NB4 (cell line): ENCODE data around the gene TMPRSS7.

Experiments used
- POLR2A ChIP-seq: IDR thresholded peaks from 2 replicates; pipeline ENCODE4 v1.6.1; 2011; ENCODE audit warnings: mild to moderate bottlenecking; ENCODE audit not compliant: insufficient read length; ENCODE audit errors: extremely low read depth
- TF ChIP-seq, protein P1 (sequence below): IDR thresholded peaks from one replicate; pipeline ENCODE4 v1.5.1; 2012; ENCODE audit warnings: low read depth, low read length
- TF ChIP-seq, protein P2 (sequence below): IDR thresholded peaks from 2 replicates; pipeline ENCODE4 v1.6.1; 2011; ENCODE audit warnings: low read depth, low read length

DNA sequence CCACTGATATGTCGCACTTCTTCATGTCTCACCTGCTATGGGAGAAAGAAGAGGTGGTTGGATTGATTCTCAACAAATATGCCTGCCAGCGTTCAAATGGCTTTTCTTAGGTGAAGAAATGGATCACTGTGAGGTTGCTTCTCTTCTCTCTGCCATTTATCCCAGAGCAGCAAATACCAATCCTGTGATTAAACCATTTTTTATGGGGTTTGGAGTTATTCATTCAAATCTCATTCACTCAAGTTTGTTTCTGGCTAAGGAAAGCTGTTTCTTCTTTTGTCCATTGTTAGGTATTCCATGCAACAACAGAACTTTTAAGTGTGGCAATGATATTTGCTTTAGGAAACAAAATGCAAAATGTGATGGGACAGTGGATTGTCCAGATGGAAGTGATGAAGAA lies 39.5 kb downstream of the TMPRSS7 start:
- TF ChIP-seq, protein P1, sequence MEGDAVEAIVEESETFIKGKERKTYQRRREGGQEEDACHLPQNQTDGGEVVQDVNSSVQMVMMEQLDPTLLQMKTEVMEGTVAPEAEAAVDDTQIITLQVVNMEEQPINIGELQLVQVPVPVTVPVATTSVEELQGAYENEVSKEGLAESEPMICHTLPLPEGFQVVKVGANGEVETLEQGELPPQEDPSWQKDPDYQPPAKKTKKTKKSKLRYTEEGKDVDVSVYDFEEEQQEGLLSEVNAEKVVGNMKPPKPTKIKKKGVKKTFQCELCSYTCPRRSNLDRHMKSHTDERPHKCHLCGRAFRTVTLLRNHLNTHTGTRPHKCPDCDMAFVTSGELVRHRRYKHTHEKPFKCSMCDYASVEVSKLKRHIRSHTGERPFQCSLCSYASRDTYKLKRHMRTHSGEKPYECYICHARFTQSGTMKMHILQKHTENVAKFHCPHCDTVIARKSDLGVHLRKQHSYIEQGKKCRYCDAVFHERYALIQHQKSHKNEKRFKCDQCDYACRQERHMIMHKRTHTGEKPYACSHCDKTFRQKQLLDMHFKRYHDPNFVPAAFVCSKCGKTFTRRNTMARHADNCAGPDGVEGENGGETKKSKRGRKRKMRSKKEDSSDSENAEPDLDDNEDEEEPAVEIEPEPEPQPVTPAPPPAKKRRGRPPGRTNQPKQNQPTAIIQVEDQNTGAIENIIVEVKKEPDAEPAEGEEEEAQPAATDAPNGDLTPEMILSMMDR, result no peak
- TF ChIP-seq POLR2A, result no peak
- TF ChIP-seq, protein P2, sequence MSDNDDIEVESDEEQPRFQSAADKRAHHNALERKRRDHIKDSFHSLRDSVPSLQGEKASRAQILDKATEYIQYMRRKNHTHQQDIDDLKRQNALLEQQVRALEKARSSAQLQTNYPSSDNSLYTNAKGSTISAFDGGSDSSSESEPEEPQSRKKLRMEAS, result no peak
